CD4-positive, alpha-beta T cell treated with Interleukin-4 for 4 hours (primary cell): ENCODE measurements around the gene SELENBP1.

Source experiments
- DNase-seq: peaks from one replicate; pipeline ENCODE4 v3.0.0-alpha.2; 2020

The SELENBP1 gene

GRCh38 chr1:151342569-151342968, 29.9 kb downstream of the SELENBP1 start:
- no peak for DNase-seq

- DNase-seq: no peak
These were observed 30.5 kb downstream of the SELENBP1 start for GRCh38 chr1:151342021-151342420.

- peak; percentile 77 for DNase-seq
These were observed 31.4 kb downstream of the SELENBP1 start for GRCh38 chr1:151340870-151341754.

- DNase-seq: no peak
These were observed 35.9 kb downstream of the SELENBP1 start for GRCh38 chr1:151336556-151336955.

GRCh38 chr1:151334822-151335221, 37.7 kb downstream of the SELENBP1 start:
- DNase-seq: no peak

- DNase-seq: no peak
These were observed 44.4 kb downstream of the SELENBP1 start for GRCh38 chr1:151327903-151328674.

- peak; percentile 96 for DNase-seq
These were observed 45.1 kb downstream of the SELENBP1 start, which contains the start of gene PI4KB for GRCh38 chr1:151327223-151327902. TSS of gene PI4KB (minus strand) at chr1:151327416. CDS start at chr1:151316481, 10,935 bp downstream.

- peak; percentile 75 for DNase-seq
These were observed 45.8 kb downstream of the SELENBP1 start for GRCh38 chr1:151326619-151327222.

GRCh38 chr1:151325646-151326429, 46.7 kb downstream of the SELENBP1 start:
- no peak for DNase-seq

GRCh38 chr1:151325231-151325630, 47.3 kb downstream of the SELENBP1 start:
- no peak for DNase-seq

GRCh38 chr1:151324390-151324930, 48.0 kb downstream of the SELENBP1 start:
- DNase-seq: no peak

- DNase-seq: no peak
These were observed 53.5 kb downstream of the SELENBP1 start for GRCh38 chr1:151318975-151319374.

GRCh38 chr1:151315565-151316235, 56.8 kb downstream of the SELENBP1 start:
- DNase-seq: no peak
